Loucy (cell line): ENCODE results near the gene CYP46A1.

Source experiments
- EZH2phosphoT487 ChIP-seq: fragments of 200-600 bp; IDR thresholded peaks from 2 replicates; pipeline ENCODE4 v1.6.1; 2018; ENCODE audit warnings: antibody characterized with exemption, mild to moderate bottlenecking, moderate library complexity, borderline replicate concordance
- TF ChIP-seq, protein P1 (sequence below): fragments of 200-600 bp; sonication (generic); conservative IDR thresholded peaks from 2 replicates; pipeline ENCODE4 v1.5.1; 2014; ENCODE audit warnings: mild to moderate bottlenecking, antibody characterized with exemption, low read length

DNA sequence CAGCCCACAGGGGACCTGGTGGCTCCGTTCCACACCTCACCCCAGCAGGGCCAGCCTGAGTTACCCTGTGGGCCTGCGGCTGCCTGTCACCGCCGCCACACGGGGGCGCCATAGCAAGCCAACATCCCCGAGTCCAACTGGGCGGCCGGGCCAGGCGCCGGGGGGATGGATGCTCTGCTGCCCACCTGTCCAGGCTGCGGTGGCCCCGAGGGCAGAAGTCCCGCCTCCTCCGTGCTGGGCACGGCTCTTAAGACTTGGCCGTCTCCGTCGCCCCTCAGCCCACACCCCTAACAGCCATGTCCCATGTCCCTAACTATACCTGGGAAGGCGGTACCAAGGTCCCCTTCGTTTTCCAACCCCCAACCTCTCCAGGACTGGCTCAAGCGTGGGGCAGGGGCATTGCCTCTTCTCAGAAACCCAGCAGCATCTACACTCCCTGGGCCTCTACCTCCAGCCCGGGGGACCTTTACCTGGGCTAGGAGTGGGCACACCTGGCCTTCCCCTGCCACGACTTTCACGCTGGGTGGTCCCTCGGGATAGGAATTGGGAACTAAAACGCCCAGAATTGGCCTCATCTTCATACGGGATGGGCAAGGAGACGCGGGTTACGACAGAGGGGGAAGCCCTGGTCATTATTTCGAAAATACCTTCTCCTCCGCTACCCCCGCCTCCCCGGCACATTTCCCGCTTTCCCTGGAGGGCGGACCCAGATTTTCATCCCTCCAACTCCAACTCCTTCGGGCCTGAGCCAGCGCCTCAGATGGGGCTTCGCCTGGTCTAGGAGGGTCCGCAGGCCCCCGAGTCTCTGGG, 1.1 kb upstream of the CYP46A1 start:
- TF ChIP-seq, protein P1, sequence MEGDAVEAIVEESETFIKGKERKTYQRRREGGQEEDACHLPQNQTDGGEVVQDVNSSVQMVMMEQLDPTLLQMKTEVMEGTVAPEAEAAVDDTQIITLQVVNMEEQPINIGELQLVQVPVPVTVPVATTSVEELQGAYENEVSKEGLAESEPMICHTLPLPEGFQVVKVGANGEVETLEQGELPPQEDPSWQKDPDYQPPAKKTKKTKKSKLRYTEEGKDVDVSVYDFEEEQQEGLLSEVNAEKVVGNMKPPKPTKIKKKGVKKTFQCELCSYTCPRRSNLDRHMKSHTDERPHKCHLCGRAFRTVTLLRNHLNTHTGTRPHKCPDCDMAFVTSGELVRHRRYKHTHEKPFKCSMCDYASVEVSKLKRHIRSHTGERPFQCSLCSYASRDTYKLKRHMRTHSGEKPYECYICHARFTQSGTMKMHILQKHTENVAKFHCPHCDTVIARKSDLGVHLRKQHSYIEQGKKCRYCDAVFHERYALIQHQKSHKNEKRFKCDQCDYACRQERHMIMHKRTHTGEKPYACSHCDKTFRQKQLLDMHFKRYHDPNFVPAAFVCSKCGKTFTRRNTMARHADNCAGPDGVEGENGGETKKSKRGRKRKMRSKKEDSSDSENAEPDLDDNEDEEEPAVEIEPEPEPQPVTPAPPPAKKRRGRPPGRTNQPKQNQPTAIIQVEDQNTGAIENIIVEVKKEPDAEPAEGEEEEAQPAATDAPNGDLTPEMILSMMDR, result peak; percentile 85
- TF ChIP-seq EZH2phosphoT487, result no peak
